Hepatocyte (in vitro differentiated cells): Measurements from ENCODE around the gene INVS.

Source experiments
- EZH2 ChIP-seq: fragments of 200-600 bp; sonication (generic); IDR thresholded peaks from 2 replicates; pipeline ENCODE4 v1.6.1; 2016; ENCODE audit warnings: antibody characterized with exemption, mild to moderate bottlenecking, borderline replicate concordance
- TF ChIP-seq, protein P1 (sequence below): fragments of 200-600 bp; sonication (generic); IDR thresholded peaks from 2 replicates; pipeline ENCODE4 v1.5.1; 2016; ENCODE audit warnings: antibody characterized with exemption, mild to moderate bottlenecking; ENCODE audit not compliant: poor library complexity

DNA sequence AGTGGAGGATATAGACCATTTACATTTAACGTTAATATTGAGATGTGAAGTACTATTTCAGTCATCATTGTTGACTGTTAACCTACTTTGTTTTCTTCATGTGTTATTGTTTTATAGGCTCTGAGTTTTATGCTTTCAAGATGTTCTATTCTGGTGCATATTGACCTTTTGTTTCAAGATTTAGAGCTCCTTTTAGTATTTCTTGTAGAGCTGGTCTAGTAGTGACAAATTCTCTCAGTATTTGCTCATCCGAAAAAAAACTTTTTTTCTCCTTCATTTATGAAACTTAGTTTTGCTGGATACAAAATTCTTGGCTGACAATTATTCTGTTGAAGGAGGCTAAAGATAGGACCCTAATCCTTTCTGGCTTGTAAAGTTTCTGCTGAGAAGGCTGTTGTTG lies 91.3 kb downstream of the INVS start:
- no peak for TF ChIP-seq EZH2
- TF ChIP-seq, protein P1, sequence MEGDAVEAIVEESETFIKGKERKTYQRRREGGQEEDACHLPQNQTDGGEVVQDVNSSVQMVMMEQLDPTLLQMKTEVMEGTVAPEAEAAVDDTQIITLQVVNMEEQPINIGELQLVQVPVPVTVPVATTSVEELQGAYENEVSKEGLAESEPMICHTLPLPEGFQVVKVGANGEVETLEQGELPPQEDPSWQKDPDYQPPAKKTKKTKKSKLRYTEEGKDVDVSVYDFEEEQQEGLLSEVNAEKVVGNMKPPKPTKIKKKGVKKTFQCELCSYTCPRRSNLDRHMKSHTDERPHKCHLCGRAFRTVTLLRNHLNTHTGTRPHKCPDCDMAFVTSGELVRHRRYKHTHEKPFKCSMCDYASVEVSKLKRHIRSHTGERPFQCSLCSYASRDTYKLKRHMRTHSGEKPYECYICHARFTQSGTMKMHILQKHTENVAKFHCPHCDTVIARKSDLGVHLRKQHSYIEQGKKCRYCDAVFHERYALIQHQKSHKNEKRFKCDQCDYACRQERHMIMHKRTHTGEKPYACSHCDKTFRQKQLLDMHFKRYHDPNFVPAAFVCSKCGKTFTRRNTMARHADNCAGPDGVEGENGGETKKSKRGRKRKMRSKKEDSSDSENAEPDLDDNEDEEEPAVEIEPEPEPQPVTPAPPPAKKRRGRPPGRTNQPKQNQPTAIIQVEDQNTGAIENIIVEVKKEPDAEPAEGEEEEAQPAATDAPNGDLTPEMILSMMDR = no peak
